ENCODE measurements around the gene GPR34.

- TF ChIP-seq CTCF (IDR thresholded peaks at IDR 0.05; ENCODE audit: low read length) (no peak), EZH2 (IDR thresholded peaks at IDR 0.05; ENCODE audit: borderline replicate concordance, low read length) (no peak)
Measured at GRCh38 chrX:41661366-41662095, 27.2 kb upstream of the GPR34 start.
